Mononuclear cell (primary cell): ENCODE results near the gene KAZN. TPM values are rescaled to one million over a fixed set of nuclear protein-coding genes. Genes with fewer than 3 reads are reported as not detected.

ENCODE experiments used
- H3K27me3 ChIP-seq: 2 replicates; pipeline ENCODE4 v1.6.0; 2011; ENCODE audit warnings: low read length, control low read depth; ENCODE audit not compliant: insufficient read depth
- H3K4me1 ChIP-seq: 2 replicates; pipeline ENCODE4 v1.5.1; 2011; ENCODE audit warnings: mild to moderate bottlenecking, low read length, control low read depth; ENCODE audit not compliant: insufficient read depth
- H3K4me3 ChIP-seq: 2 replicates; pipeline ENCODE4 v1.5.1; 2011; ENCODE audit warnings: mild to moderate bottlenecking, low read length, moderate library complexity
- H3K9me3 ChIP-seq: 2 replicates; pipeline ENCODE4 v1.5.1; 2011; ENCODE audit warnings: low read depth, mild to moderate bottlenecking, control low read depth, low read length
- total RNA-seq: library from RNA; depleted of rRNA; stranded (reverse); fragments of >200 nt; gene quantifications from one replicate; pipeline ENCODE4 v1.2.3, GENCODE V29; 2012

KAZN gene
- total RNA-seq, 1 donor = 0.31 TPM

DNA sequence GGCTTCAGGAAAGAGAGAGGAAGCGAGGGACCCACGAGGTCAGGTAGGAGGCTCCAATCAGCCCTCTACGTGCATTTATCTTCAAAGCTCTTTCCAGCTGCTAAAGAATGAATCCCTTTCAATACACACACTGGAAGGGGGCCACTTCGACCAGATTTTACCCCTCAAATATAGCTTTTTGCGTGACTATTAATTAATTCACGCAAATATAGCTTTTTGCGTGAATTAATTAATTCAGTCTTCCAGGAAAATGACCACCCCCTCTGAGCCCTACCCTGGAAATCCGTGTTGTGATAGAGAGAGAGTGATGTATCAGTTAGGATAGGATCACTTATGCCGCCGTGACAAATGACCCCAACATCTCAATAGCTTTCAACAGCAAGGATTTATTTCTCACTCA lies 289.9 kb downstream of the KAZN start:
- no peaks in the 10 kb centered on the region for H3K9me3 ChIP-seq
- no peaks in the 10 kb centered on the region for H3K27me3 ChIP-seq
- H3K4me3 ChIP-seq = no peak overlapping the region
- no peaks in the 10 kb centered on the region for H3K4me1 ChIP-seq

DNA sequence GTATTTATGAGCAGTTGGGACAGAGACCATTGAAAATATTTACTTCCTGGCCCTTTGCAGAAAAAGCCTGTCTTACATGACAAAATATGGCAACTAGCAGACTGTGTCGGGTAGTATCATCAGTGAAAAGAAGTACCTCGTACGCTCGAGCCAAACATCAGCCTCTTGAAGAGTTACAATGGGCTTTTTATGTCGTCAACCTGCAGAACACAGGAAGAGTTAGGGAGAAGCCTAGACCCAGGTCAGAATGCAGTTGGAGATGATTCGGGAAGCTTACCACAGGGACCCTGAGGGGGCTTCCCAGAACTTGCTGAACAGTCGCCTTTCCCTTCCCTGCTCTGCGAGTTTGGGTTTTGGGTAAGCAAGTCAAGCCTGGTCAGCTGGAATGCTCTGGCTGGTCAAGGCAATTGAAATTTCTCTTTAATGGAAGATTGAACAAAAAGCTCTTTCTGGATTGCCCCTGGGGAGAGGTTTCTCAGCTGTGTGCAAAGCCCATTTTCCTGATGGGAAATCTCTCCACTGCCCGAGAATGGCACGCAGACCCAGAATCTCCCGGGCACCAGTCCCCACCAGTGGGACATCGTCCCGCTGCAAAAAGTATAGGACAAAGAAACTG lies 291.4 kb downstream of the KAZN start:
- Histone ChIP-seq H3K4me3 (no peak overlapping the region), H3K4me1 (no peaks in the 10 kb centered on the region), H3K9me3 (no peaks in the 10 kb centered on the region), H3K27me3 (no peaks in the 10 kb centered on the region)

DNA sequence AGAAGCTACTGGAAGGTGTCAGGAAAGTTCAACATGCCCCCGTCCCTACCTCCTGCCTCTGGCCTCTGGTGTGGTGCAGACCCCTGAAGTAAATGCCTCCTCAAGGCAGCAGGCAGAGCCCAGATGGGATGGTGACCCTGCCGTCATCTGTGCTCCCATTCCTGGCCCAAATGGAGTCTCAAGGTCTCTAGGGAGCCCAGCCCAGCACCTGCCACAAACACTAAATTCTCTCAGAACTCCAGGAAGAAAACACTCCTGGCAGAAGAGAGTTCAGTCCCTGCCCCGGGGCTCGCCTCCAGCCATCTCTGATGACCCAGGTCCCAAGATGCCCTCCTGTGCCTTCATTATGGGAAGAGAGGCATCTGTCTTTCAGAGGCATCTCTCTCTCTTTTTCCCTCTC lies 293.5 kb downstream of the KAZN start:
- Histone ChIP-seq H3K9me3 (no peaks in the 10 kb centered on the region), H3K4me1 (no peaks in the 10 kb centered on the region), H3K27me3 (no peaks in the 10 kb centered on the region), H3K4me3 (no peak overlapping the region)

DNA sequence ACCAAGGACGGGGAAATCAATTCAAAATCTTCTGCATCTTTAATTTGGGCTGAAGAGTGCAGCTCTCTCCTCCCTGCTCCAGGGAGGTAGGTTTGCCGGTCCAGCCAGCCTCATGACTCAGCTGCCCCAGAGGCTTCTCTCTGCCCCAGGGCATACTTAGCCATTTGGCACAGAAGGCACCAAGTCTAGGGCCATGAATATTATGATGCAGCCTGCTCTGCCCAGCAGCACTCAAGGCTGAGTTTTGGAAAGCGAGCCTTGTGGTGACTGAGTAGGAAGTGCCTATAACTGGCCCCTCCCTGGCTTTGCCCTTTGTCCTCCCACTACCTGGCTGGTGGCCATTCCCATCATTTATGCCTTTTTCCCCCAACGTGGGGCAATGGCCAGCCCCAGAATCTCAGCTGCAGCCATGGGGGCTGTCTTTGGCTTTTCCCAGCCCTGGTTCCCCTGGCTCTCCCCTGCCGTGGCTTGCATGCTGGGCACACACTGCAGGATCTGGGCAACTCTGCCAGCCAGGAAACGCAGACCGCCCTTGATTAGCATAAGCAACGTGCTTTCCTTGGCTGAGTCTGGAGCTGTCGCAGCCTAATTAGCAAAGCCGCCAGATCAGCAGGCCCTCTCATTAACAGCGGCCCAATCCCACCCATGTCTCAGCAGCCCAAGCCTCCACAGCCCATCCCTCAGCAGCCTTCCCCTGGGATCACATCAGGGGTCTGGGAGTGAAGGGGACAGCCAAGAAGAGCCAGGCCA lies 296.5 kb downstream of the KAZN start:
- Histone ChIP-seq H3K9me3 (no peaks in the 10 kb centered on the region), H3K4me1 (no peaks in the 10 kb centered on the region), H3K4me3 (no peak overlapping the region), H3K27me3 (no peaks in the 10 kb centered on the region)

DNA sequence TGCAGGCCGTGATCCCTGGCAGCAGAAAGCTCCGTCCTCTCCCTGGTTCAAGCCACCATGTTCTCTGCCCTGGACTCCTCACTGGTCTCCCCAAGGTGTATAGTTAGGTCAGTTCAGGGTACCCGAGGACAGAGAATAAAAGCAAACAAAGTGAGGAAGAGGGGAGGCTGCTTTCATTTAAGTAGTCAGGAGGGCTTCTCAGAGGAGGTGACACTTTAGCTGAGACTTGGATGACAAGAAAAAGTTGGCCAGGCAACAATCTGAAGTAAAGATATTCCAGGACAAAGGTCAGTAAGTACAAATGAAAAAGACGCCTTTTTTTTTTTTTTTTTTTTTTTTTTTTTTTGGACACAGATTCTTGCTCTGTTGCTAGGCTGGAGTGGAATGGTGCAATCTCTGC lies 297.2 kb downstream of the KAZN start:
- no peak overlapping the region for H3K4me3 ChIP-seq
- no peaks in the 10 kb centered on the region for H3K4me1 ChIP-seq
- H3K27me3 ChIP-seq = no peaks in the 10 kb centered on the region
- no peaks in the 10 kb centered on the region for H3K9me3 ChIP-seq

DNA sequence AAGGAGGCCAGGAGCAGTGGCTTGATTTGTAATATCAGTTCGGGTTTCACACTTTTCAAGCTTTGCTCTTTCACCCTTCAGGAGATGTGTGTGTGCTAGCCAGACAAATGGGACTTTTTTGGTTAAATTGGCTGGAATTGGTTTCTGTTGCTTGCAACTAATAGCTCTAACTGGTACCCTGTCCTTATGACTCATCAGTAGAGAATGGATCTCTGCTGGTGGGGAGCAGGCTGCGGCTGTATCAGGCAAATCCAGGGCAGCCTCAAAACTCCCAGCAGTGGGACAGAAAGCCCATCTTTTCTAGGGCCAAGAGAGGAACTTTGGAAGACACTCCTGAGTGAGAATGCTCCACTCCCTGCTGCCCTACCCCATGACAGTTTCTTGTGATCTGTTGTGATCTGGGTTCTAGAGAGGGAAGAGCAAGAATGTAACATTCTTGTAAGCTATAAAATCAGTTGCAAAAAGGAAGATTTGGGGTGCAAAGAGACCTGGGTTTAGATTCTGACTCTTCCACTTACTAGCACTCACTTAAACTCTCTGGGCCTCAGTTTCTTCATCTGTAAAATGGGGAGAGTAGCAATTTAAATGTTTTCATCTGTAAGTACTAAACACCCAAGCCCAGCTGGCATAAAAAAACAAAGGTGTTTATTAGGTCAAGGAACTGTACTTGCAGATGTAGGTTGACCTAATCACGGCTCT lies 298.0 kb downstream of the KAZN start:
- H3K4me3 ChIP-seq = no peak overlapping the region
- no peaks in the 10 kb centered on the region for H3K9me3 ChIP-seq
- no peaks in the 10 kb centered on the region for H3K27me3 ChIP-seq
- no peaks in the 10 kb centered on the region for H3K4me1 ChIP-seq

DNA sequence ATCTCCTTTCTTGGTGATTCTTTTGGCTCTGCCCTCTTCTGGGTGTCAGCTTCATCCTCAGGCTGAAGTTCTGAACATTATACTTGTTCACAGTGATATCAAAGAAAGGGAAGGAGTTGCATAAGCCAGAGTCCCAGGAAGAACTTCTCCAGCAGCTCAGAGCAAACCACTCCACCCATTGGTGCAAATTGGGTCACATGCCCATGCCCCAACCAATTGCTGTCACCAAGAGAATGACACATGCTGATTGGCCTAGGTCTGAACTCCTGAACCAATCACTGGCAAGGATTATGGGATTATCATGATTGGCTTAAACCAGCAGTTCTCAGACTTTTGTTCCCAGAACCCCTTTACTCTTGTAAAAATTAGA lies 298.6 kb downstream of the KAZN start:
- Histone ChIP-seq H3K4me1 (no peaks in the 10 kb centered on the region), H3K9me3 (no peaks in the 10 kb centered on the region), H3K4me3 (no peak overlapping the region), H3K27me3 (no peaks in the 10 kb centered on the region)

DNA sequence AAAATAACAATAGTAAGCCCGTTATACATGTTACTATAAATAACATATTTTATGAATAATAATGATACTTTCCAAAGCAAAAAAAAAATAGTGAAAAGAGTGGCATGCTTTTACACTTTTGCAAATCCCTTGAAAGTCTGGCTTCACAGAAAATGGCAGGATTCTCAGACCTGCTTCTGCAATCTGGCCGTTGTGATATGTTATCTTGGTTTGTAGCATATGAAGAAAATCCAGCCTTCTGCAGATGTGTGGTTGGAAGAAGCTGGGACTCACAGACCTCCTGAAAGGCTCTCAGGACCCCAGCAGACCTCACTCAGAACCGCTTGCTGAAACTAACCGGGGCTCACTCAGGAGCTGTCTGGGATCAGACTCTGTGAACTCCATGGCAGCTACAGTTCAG lies 299.1 kb downstream of the KAZN start:
- no peaks in the 10 kb centered on the region for H3K4me1 ChIP-seq
- no peaks in the 10 kb centered on the region for H3K27me3 ChIP-seq
- no peak overlapping the region for H3K4me3 ChIP-seq
- H3K9me3 ChIP-seq = no peaks in the 10 kb centered on the region

DNA sequence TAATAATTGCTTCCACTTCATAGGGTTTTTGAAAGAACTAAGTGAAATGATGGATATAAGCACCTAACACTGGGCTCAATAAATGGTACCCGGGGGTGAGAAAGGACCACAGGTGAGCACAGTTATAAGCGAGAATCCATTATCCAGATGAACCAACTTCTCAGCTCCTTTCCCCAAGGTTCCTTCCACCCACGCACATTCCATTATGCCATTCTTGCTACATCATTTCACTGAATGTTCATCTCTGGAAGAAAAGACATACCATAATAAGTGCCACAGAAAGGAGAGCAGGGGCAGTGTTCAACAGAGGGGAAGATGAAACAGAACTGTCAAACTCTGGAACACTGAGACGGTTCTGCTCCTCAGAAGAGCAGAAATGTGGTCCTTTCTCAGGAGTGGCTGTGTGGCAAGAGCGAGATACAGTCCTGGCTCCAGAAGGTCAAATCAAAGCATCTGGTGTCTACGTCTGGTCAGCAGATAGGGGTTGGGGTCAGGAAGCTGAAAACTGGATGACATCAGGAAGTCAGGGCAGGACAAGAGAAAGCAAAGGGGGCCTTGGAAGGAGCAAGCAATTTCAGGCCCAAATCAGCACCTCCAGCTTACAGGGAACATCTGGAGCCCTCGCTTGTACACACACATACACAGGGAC lies 299.6 kb downstream of the KAZN start:
- H3K27me3 ChIP-seq = no peaks in the 10 kb centered on the region
- H3K9me3 ChIP-seq = no peaks in the 10 kb centered on the region
- no peaks in the 10 kb centered on the region for H3K4me1 ChIP-seq
- no peak overlapping the region for H3K4me3 ChIP-seq

DNA sequence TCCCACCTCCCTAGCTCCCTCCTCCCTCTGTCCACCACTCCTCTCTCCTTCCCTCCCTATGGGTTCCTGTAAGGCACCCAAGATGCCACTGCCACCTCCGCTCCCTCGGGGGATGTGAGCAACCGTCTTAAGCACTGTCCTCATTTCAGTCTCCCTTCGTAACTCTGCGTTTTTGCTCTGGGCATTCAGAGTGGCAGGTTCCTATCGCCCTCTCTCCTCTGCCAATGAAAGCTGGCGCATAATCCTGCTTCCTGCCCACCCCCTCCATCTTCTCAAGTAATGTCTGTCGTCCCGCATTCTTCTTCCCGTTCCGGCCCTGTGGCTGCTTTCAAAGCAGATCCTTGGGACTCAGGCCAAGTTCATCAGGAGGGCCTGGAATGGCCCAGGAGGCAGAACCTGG lies 301.2 kb downstream of the KAZN start:
- H3K4me1 ChIP-seq = no peaks in the 10 kb centered on the region
- no peaks in the 10 kb centered on the region for H3K9me3 ChIP-seq
- H3K4me3 ChIP-seq = no peak overlapping the region

DNA sequence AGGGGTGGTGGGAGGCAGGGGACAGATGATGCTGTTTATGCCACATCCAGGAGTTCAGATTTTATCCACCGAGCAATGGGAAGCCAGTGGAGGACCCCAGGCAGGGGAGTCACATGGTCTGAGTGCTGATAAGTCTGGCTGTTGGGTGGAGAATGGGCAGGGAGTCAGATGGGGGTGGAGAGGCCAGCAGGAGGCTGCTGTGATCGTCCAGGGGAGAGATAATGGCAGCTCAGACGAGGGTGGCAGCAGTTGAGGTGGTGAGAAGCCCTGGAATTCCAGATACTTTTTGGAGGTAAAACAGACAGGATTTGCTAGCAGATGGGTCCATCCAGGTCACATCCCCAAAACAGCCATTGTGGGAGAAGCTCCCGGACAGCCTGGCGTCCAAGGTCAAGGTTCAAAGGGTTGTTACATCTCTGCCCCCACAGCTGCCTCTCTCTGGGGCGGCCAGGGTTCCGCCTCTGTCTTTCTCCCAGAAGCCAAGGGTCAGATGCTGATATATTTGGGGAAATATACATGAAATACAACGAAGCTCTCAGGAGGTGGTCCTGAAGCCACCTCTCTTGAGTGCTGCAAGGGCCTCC lies 303.0 kb downstream of the KAZN start:
- Histone ChIP-seq H3K4me3 (no peak overlapping the region), H3K27me3 (no peaks in the 10 kb centered on the region), H3K9me3 (no peaks in the 10 kb centered on the region), H3K4me1 (no peaks in the 10 kb centered on the region)

More for the DNA sequence above, 301.2 kb downstream of the KAZN start:
- no peaks in the 10 kb centered on the region for H3K27me3 ChIP-seq

DNA sequence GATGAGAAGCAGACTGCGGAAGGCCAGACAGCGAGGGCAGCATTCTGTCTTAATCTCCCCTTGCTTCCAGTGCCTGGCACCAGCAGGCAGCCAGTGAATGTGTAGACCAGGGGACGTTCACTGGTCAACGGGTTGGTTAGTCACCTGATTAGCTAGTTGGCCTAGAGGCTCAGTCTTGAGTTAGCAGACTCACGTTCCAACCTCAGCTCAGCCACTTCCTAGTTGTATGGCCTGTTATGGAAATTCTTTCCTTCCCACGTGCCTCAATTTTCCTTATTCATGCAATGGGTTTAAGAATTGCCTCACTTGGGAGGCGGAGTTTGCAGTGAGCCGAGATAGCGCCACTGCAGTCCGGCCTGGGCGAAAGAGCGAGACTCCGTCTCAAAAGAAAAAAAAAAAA lies 305.4 kb downstream of the KAZN start:
- Histone ChIP-seq H3K4me1 (no peaks in the 10 kb centered on the region), H3K27me3 (no peaks in the 10 kb centered on the region), H3K9me3 (no peaks in the 10 kb centered on the region), H3K4me3 (no peak overlapping the region)

DNA sequence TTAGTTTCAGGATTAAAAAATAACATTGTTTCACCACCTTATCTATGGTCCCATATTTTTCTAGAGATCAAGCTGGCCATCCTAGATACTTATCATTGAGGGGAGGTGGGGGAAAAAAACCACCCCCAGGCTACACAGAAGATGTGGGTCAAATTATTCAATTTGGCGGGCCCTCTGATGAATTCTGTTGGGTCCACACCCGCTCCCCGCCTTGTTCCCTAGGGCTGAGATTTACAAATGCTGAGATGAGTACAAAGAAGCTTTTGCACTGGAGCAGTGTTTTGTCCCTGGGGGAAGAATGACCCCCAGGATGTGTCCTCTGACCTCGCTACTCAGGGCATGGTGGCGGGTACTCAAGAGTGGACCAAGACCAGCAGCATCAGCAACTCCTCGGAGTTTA lies 308.2 kb downstream of the KAZN start:
- Histone ChIP-seq H3K4me1 (no peaks in the 10 kb centered on the region), H3K27me3 (no peaks in the 10 kb centered on the region), H3K4me3 (no peak overlapping the region), H3K9me3 (no peaks in the 10 kb centered on the region)

DNA sequence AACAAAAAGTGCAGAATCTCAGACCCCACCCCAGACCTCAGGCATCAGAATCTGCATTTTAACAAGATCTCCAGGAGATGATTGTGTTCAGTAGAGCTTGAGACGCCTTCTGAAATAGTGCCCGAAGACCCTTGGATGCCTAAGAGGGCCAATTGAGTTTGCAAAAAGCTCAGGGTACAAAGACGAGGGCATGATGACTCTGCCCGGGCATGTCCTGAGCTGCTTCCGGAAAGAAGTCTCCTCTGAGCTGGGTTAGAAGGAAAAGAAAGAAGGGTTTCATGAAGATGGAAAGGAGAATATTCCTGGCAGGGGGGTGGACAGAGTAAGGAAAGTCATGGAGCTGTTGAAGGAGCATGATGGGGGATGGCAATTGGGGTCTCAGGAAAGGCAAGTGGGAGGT lies 308.9 kb downstream of the KAZN start:
- no peaks in the 10 kb centered on the region for H3K9me3 ChIP-seq
- no peaks in the 10 kb centered on the region for H3K27me3 ChIP-seq
- no peaks in the 10 kb centered on the region for H3K4me1 ChIP-seq
- no peak overlapping the region for H3K4me3 ChIP-seq

DNA sequence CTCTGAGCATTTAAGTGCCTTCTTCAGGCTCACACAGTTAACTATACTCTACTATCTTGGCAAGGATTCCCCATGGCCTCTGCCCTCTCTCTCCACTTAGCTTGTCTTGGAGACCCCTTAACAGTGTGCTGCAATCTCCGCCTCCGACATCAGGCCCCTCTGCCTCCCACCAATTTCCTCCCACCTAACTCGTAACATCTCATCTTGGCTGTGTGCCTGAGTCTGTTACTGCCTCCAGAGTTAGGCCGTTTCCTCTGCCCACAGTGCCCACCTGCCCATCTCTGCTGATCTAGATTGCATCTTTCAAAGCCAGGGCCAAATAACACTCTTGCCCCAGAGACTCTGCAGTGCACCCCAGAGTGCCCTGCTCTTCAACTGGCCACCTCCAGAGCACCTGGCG lies 310.8 kb downstream of the KAZN start:
- no peak overlapping the region for H3K4me3 ChIP-seq
- H3K27me3 ChIP-seq = no peaks in the 10 kb centered on the region
- H3K9me3 ChIP-seq = no peaks in the 10 kb centered on the region
- H3K4me1 ChIP-seq = no peaks in the 10 kb centered on the region
